ENCODE results near the gene ZNF695. TPM values are rescaled to one million over a fixed set of nuclear protein-coding genes. Genes with fewer than 3 reads are reported as not detected.

ZNF695 gene
- total and polyA plus RNA-seq, 9 of the 15 experiments (the other 6 are each of a cell fraction or from before 2014, with no cell fraction given), result 8.7 to 15.2 (median 10.9) TPM

DNA sequence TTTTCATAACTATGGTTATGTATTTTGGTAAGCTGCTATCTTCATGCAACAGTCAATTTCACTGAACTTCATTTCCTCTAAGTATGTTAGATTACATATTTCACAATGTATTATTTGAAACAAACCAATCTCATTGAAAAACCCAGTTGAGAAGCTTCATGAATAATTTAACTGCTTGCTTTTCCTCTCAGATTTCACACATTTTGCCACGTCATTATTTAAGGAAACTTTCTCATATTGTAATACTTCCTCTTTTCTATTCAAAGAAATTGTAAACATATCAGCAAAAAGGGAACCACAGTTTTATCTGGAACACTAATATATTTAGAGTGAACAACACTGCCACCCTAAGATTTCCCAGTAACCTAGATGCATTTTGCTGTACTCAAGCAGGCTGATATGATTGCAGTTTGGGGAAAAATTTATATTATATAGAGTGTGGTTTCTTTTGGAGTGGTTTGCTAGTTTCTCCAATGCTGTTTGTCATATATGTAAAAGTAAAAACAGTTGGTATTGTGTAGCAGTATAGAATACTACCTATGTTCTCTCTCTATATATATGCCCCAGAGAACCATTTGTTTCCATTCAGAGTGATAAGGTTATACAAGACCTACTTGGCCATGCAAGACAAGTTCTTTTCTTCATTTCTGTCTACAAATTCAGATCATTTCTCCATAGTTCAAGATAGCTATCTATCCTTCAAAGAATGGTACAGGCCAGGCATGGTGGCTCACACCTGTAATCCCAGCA, 47.7 kb downstream of the ZNF695 start (continued):
- TF ChIP-seq, protein P1, sequence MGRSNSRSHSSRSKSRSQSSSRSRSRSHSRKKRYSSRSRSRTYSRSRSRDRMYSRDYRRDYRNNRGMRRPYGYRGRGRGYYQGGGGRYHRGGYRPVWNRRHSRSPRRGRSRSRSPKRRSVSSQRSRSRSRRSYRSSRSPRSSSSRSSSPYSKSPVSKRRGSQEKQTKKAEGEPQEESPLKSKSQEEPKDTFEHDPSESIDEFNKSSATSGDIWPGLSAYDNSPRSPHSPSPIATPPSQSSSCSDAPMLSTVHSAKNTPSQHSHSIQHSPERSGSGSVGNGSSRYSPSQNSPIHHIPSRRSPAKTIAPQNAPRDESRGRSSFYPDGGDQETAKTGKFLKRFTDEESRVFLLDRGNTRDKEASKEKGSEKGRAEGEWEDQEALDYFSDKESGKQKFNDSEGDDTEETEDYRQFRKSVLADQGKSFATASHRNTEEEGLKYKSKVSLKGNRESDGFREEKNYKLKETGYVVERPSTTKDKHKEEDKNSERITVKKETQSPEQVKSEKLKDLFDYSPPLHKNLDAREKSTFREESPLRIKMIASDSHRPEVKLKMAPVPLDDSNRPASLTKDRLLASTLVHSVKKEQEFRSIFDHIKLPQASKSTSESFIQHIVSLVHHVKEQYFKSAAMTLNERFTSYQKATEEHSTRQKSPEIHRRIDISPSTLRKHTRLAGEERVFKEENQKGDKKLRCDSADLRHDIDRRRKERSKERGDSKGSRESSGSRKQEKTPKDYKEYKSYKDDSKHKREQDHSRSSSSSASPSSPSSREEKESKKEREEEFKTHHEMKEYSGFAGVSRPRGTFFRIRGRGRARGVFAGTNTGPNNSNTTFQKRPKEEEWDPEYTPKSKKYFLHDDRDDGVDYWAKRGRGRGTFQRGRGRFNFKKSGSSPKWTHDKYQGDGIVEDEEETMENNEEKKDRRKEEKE (IDR thresholded peaks at IDR 0.05; ENCODE audit: borderline replicate concordance in 1 of 2, control insufficient read depth in 1 of 2, low read depth in 2 of 2, low read length in 1 of 2), result no peak
- TF ChIP-seq, protein P2, sequence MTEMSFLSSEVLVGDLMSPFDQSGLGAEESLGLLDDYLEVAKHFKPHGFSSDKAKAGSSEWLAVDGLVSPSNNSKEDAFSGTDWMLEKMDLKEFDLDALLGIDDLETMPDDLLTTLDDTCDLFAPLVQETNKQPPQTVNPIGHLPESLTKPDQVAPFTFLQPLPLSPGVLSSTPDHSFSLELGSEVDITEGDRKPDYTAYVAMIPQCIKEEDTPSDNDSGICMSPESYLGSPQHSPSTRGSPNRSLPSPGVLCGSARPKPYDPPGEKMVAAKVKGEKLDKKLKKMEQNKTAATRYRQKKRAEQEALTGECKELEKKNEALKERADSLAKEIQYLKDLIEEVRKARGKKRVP (CRISPR knock-in tag; IDR thresholded peaks at IDR 0.05), result no peak
- TF ChIP-seq U2AF1 (optimal IDR thresholded peaks at IDR 0.05; ENCODE audit: low read depth, low read length), result no peak
- TF ChIP-seq, protein P3, sequence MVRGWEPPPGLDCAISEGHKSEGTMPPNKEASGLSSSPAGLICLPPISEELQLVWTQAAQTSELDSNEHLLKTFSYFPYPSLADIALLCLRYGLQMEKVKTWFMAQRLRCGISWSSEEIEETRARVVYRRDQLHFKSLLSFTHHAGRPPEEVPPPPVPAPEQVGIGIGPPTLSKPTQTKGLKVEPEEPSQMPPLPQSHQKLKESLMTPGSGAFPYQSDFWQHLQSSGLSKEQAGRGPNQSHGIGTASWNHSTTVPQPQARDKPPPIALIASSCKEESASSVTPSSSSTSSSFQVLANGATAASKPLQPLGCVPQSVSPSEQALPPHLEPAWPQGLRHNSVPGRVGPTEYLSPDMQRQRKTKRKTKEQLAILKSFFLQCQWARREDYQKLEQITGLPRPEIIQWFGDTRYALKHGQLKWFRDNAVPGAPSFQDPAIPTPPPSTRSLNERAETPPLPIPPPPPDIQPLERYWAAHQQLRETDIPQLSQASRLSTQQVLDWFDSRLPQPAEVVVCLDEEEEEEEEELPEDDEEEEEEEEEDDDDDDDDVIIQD (CRISPR knock-in tag; IDR thresholded peaks at IDR 0.05), result no peak
- no peak for TF ChIP-seq ZNF561 (CRISPR knock-in tag; conservative IDR thresholded peaks at IDR 0.05)
- TF ChIP-seq ZBTB1 (CRISPR knock-in tag; IDR thresholded peaks at IDR 0.05; ENCODE audit: borderline replicate concordance, low read depth), result no peak
- no peak for TF ChIP-seq PRPF4 (IDR thresholded peaks at IDR 0.05; ENCODE audit: insufficient read depth, low read depth, low read length, poor library complexity, severe bottlenecking)
- peak; percentile 94 for TF ChIP-seq NFE2 (IDR thresholded peaks at IDR 0.05; ENCODE audit: low read depth)
- TF ChIP-seq, protein P4, sequence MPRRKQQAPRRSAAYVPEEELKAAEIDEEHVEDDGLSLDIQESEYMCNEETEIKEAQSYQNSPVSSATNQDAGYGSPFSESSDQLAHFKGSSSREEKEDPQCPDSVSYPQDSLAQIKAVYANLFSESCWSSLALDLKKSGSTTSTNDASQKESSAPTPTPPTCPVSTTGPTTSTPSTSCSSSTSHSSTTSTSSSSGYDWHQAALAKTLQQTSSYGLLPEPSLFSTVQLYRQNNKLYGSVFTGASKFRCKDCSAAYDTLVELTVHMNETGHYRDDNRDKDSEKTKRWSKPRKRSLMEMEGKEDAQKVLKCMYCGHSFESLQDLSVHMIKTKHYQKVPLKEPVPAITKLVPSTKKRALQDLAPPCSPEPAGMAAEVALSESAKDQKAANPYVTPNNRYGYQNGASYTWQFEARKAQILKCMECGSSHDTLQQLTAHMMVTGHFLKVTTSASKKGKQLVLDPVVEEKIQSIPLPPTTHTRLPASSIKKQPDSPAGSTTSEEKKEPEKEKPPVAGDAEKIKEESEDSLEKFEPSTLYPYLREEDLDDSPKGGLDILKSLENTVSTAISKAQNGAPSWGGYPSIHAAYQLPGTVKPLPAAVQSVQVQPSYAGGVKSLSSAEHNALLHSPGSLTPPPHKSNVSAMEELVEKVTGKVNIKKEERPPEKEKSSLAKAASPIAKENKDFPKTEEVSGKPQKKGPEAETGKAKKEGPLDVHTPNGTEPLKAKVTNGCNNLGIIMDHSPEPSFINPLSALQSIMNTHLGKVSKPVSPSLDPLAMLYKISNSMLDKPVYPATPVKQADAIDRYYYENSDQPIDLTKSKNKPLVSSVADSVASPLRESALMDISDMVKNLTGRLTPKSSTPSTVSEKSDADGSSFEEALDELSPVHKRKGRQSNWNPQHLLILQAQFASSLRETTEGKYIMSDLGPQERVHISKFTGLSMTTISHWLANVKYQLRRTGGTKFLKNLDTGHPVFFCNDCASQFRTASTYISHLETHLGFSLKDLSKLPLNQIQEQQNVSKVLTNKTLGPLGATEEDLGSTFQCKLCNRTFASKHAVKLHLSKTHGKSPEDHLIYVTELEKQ (CRISPR knock-in tag; IDR thresholded peaks at IDR 0.05), result no peak
- TF ChIP-seq, protein P5, sequence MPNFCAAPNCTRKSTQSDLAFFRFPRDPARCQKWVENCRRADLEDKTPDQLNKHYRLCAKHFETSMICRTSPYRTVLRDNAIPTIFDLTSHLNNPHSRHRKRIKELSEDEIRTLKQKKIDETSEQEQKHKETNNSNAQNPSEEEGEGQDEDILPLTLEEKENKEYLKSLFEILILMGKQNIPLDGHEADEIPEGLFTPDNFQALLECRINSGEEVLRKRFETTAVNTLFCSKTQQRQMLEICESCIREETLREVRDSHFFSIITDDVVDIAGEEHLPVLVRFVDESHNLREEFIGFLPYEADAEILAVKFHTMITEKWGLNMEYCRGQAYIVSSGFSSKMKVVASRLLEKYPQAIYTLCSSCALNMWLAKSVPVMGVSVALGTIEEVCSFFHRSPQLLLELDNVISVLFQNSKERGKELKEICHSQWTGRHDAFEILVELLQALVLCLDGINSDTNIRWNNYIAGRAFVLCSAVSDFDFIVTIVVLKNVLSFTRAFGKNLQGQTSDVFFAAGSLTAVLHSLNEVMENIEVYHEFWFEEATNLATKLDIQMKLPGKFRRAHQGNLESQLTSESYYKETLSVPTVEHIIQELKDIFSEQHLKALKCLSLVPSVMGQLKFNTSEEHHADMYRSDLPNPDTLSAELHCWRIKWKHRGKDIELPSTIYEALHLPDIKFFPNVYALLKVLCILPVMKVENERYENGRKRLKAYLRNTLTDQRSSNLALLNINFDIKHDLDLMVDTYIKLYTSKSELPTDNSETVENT (CRISPR knock-in tag; IDR thresholded peaks at IDR 0.05), result no peak
- TF ChIP-seq OTX1 (CRISPR knock-in tag; IDR thresholded peaks at IDR 0.05), result no peak
- no peak for TF ChIP-seq CBX2 (IDR thresholded peaks at IDR 0.05; ENCODE audit: insufficient read depth, low read length, poor library complexity, severe bottlenecking)

Measured in K562 (cell line).